OCI-LY1 (cell line): ENCODE data around the gene CDH1.

Experiments used
- CTCF ChIP-seq: fragments of 200-600 bp; sonication (generic), shearing (Covaris generic); IDR thresholded peaks from 2 replicates; pipeline ENCODE4 v1.5.1; 2017; ENCODE audit warnings: mild to moderate bottlenecking, antibody characterized with exemption, low read length, moderate library complexity, mixed read lengths
- EZH2 ChIP-seq: fragments of 200-600 bp; sonication (generic), shearing (Covaris generic); IDR thresholded peaks from 2 replicates; pipeline ENCODE4 v1.8.0; 2017; ENCODE audit warnings: borderline replicate concordance, mixed run types, mild to moderate bottlenecking, antibody characterized with exemption, low read length, moderate library complexity, mixed read lengths

DNA sequence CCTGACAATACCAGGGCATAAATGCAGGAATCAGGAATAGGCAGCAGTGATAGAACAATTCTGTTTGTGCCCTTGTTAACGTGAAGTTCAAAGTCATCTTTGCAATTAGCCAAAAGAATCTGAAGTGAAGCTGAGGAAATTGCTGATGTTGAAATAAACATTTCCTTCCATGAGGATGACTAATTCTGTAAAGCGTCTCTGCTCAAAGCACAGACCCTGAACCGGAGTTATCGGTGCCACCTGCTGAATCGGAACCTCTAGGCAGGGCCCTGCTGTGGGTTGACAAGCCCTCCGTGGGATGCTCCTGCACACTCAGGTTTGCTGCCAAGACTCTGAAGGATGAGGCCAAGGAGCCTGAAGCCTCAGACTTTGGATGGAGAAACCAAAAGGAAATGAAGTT, 37.0 kb upstream of the CDH1 start:
- TF ChIP-seq EZH2 (no peak), CTCF (no peak)
